Subcutaneous adipose tissue (tissue), 4 donors: ENCODE measurements around the gene QSOX1. TPM values are rescaled to one million over a fixed set of nuclear protein-coding genes. Genes with fewer than 3 reads are reported as not detected.

ENCODE experiments used
- CTCF ChIP-seq: fragments of 450-650 bp; IDR thresholded peaks from one replicate; pipeline ENCODE4 v1.5.1; 2016; ENCODE audit warnings: low read depth, mild to moderate bottlenecking, control low read depth, antibody characterized with exemption, moderate library complexity
- total RNA-seq, 4 donors: library from RNA; depleted of rRNA; stranded (reverse); fragments of >200 nt; gene quantifications; one replicate each; pipeline ENCODE4 v1.1.0, GENCODE V29; 2016

The QSOX1 gene
- total RNA-seq, 4 donors from 2014 or later: 16.8 to 71.4 (median 49.7) TPM

- no peak for TF ChIP-seq CTCF
Measured at GRCh38 chr1:180170546-180171151, 16.0 kb downstream of the QSOX1 start.

- TF ChIP-seq CTCF: no peak
Measured at GRCh38 chr1:180171691-180172090, 17.0 kb downstream of the QSOX1 start.

GRCh38 chr1:180173451-180173850, 18.8 kb downstream of the QSOX1 start:
- no peak for TF ChIP-seq CTCF

- no peak for TF ChIP-seq CTCF
Measured at GRCh38 chr1:180173952-180174351, 19.3 kb downstream of the QSOX1 start.

- TF ChIP-seq CTCF: no peak
Measured at GRCh38 chr1:180175291-180175690, 20.6 kb downstream of the QSOX1 start.

- no peak for TF ChIP-seq CTCF
Measured at GRCh38 chr1:180175806-180176205, 21.1 kb downstream of the QSOX1 start.

- no peak for TF ChIP-seq CTCF
Measured at GRCh38 chr1:180176965-180177364, 22.3 kb downstream of the QSOX1 start.
